Fibroblast of skin of abdomen (primary cell): Measurements from ENCODE around the gene GOLGA6C.
"Not testable (repeated sequence)": the region's sequence is repeated elsewhere in the genome, so short reads cannot be mapped to it uniquely, and the experiment has no call there.

Experiments
- DNase-seq: peaks from one replicate; pipeline ENCODE4 v3.0.0-alpha.2; 2013

Gene GOLGA6C

GRCh38 chr15:75258620-75259343, 648 bp downstream of the GOLGA6C start:
- not testable (repeated sequence) for DNase-seq

- not testable (repeated sequence) for DNase-seq
Observed at GRCh38 chr15:75259873-75260272, 1.7 kb downstream of the GOLGA6C start.

GRCh38 chr15:75273751-75274359, 15.7 kb downstream of the GOLGA6C start:
- DNase-seq = not testable (repeated sequence)

- not testable (repeated sequence) for DNase-seq
Observed at GRCh38 chr15:75274509-75275107, 16.5 kb downstream of the GOLGA6C start.

GRCh38 chr15:75275617-75276016, 17.5 kb downstream of the GOLGA6C start:
- DNase-seq = not testable (repeated sequence)

- not testable (repeated sequence) for DNase-seq
Observed at GRCh38 chr15:75278497-75278896, 20.4 kb downstream of the GOLGA6C start.

GRCh38 chr15:75282572-75282971, 24.4 kb downstream of the GOLGA6C start, which contains the start of gene GOLGA6D:
TSS of gene GOLGA6D (plus strand) at chr15:75282835. CDS start at chr15:75282876, 41 bp downstream.
- DNase-seq = not testable (repeated sequence)

- not testable (repeated sequence) for DNase-seq
Observed at GRCh38 chr15:75284152-75284551, 26.0 kb downstream of the GOLGA6C start.

GRCh38 chr15:75293660-75294059, 35.5 kb downstream of the GOLGA6C start:
- DNase-seq = not testable (repeated sequence)

- DNase-seq = not testable (repeated sequence)
Observed at GRCh38 chr15:75298541-75299310, 40.6 kb downstream of the GOLGA6C start.

- not testable (repeated sequence) for DNase-seq
Observed at GRCh38 chr15:75299311-75299688, 41.2 kb downstream of the GOLGA6C start.

- not testable (repeated sequence) for DNase-seq
Observed at GRCh38 chr15:75300026-75300425, 41.9 kb downstream of the GOLGA6C start.

- no peak for DNase-seq
Observed at GRCh38 chr15:75302318-75302717, 44.2 kb downstream of the GOLGA6C start.

GRCh38 chr15:75302753-75303152, 44.6 kb downstream of the GOLGA6C start:
- DNase-seq = not testable (repeated sequence)

GRCh38 chr15:75306188-75306587, 48.1 kb downstream of the GOLGA6C start:
- DNase-seq = no peak

GRCh38 chr15:75307778-75308390, 49.8 kb downstream of the GOLGA6C start:
- no peak for DNase-seq

GRCh38 chr15:75309711-75310110, 51.6 kb downstream of the GOLGA6C start:
- DNase-seq = no peak

GRCh38 chr15:75312548-75312947, 54.4 kb downstream of the GOLGA6C start:
- not testable (repeated sequence) for DNase-seq

GRCh38 chr15:75313116-75313845, 55.1 kb downstream of the GOLGA6C start:
- DNase-seq = no peak

GRCh38 chr15:75314552-75315290, 56.6 kb downstream of the GOLGA6C start:
- DNase-seq = no peak
